Endothelial cell of umbilical vein (primary cell): Measurements from ENCODE around the gene FRMD4A. TPM values are rescaled to one million over a fixed set of nuclear protein-coding genes. Genes with fewer than 3 reads are reported as not detected.

ENCODE experiments used
- BruUV-seq: library from RNA; stranded (reverse); fragments of 400-500 nt; replicated peaks from 2 replicates; lab custom pipeline; 2021; lab: Mats Ljungman, UMichigan
- CTCF ChIA-PET: fragments of 300-600, 350-600 bp; sonication (Branson Sonifier 250); formaldehyde crosslinking; loops from one replicate; lab custom pipeline; 2021; ENCODE audit warnings: antibody characterized with exemption, inconsistent platforms; lab: Charles Lee
- POLR2A ChIA-PET: fragments of 300-600, 350-600 bp; sonication (Branson Sonifier 250); formaldehyde crosslinking; loops from one replicate; lab custom pipeline; 2021; ENCODE audit warnings: antibody characterized with exemption, inconsistent platforms; lab: Charles Lee
- DNase-seq: peaks from one replicate; pipeline ENCODE4 v3.0.0-alpha.2; 2011; ENCODE audit warnings: low read depth, low spot score
- FAIRE-seq: peaks from 2 replicates; lab custom pipeline; 2011; peaks lifted over from hg19 to GRCh38; lab: Jason Lieb, UNC
- H2AFZ ChIP-seq: 2 replicates; pipeline ENCODE4 v1.6.0; 2012; ENCODE audit warnings: low read depth, low read length, control low read depth, inconsistent platforms
- H3K27ac ChIP-seq: 2 replicates; pipeline ENCODE4 v1.5.1; 2011; ENCODE audit warnings: low read depth, mild to moderate bottlenecking, control low read depth, low read length, moderate library complexity; ENCODE audit not compliant: insufficient read depth
- H3K27me3 ChIP-seq, 2 experiments: 2 replicates each; pipeline versions ENCODE4 v1.6.0 to v1.6.1; 2011; ENCODE audit warnings: low read length in 2 of 2, mixed read lengths in 1 of 2; ENCODE audit not compliant: control insufficient read depth in 2 of 2, insufficient read depth in 2 of 2
- H3K36me3 ChIP-seq, 2 experiments: 2 replicates in 1 of 2; 3 replicates in 1 of 2; pipeline ENCODE4 v1.5.1; 2011; ENCODE audit warnings: low read length in 2 of 2, mild to moderate bottlenecking in 1 of 2, moderate library complexity in 1 of 2; ENCODE audit not compliant: control insufficient read depth in 2 of 2, insufficient read depth in 2 of 2; ENCODE audit errors: extremely low read depth in 1 of 2
- H3K4me1 ChIP-seq: 3 replicates; pipeline ENCODE4 v1.5.1; 2011; ENCODE audit warnings: mild to moderate bottlenecking, low read length; ENCODE audit not compliant: control insufficient read depth, insufficient read depth; ENCODE audit errors: extremely low read depth
- H3K4me2 ChIP-seq: 2 replicates; pipeline ENCODE4 v1.6.1; 2011; ENCODE audit warnings: low read length, control low read depth, mixed read lengths; ENCODE audit not compliant: insufficient read depth
- H3K4me3 ChIP-seq, 3 experiments: fragments of 200-600 bp in 1 of 3; sonication (generic), shearing (Covaris generic) in 1 of 3; replicated peaks in 1 of 3; 2 replicates each; pipeline ENCODE4 v1.5.1; 2011 to 2016; ENCODE audit warnings: control low read depth in 3 of 3, low read length in 3 of 3, mild to moderate bottlenecking in 2 of 3, inconsistent platforms in 1 of 3, low read depth in 1 of 3, moderate library complexity in 1 of 3; ENCODE audit not compliant: insufficient read depth in 1 of 3
- H3K79me2 ChIP-seq: 2 replicates; pipeline ENCODE4 v1.6.0; 2012; ENCODE audit warnings: low read length, inconsistent platforms; ENCODE audit not compliant: control insufficient read depth, insufficient read depth
- H3K9ac ChIP-seq: replicated peaks from 2 replicates; pipeline ENCODE3; 2011; ENCODE audit warnings: low read length, control low read depth; ENCODE audit not compliant: insufficient read depth; ENCODE audit errors: extremely low read depth
- H3K9me1 ChIP-seq: replicated peaks from 3 replicates; pipeline ENCODE4 v1.6.0; 2011; ENCODE audit warnings: mild to moderate bottlenecking, low read length; ENCODE audit not compliant: control insufficient read depth, insufficient read depth; ENCODE audit errors: extremely low read depth
- H3K9me3 ChIP-seq: replicated peaks from 2 replicates; pipeline ENCODE4 v1.5.1; 2012; ENCODE audit warnings: low read length, inconsistent platforms; ENCODE audit not compliant: control insufficient read depth, insufficient read depth
- H4K20me1 ChIP-seq: replicated peaks from 2 replicates; pipeline ENCODE3; 2011; ENCODE audit warnings: mild to moderate bottlenecking, low read length; ENCODE audit not compliant: control insufficient read depth, insufficient read depth; ENCODE audit errors: extremely low read depth
- EZH2 ChIP-seq: IDR thresholded peaks from 2 replicates; pipeline ENCODE4 v1.6.1; 2012; ENCODE audit warnings: borderline replicate concordance, low read depth, mild to moderate bottlenecking, moderate library complexity, low read length, inconsistent platforms; ENCODE audit not compliant: severe bottlenecking
- FOS ChIP-seq: IDR thresholded peaks from 2 replicates; pipeline ENCODE4 v1.6.1; 2011; ENCODE audit warnings: mild to moderate bottlenecking, low read length, moderate library complexity, borderline replicate concordance; ENCODE audit not compliant: insufficient read depth
- GATA2 ChIP-seq: IDR thresholded peaks from 2 replicates; pipeline ENCODE4 v1.7.0; 2011; ENCODE audit warnings: low read depth, mild to moderate bottlenecking, moderate library complexity, mixed read lengths, low read length; ENCODE audit not compliant: insufficient read length, insufficient read depth
- JUN ChIP-seq: IDR thresholded peaks from 2 replicates; pipeline ENCODE4 v1.6.1; 2011; ENCODE audit warnings: borderline replicate concordance, low read depth; ENCODE audit not compliant: insufficient read length, insufficient read depth
- MYC ChIP-seq: IDR thresholded peaks from one replicate; pipeline ENCODE4 v1.6.1; 2011; ENCODE audit warnings: mild to moderate bottlenecking, low read depth, low read length
- POLR2A ChIP-seq: IDR thresholded peaks from 2 replicates; pipeline ENCODE4 v1.6.1; 2012; ENCODE audit warnings: low read depth, mild to moderate bottlenecking, control low read depth, low read length
- POLR2AphosphoS5 ChIP-seq: IDR thresholded peaks from 2 replicates; pipeline ENCODE4 v1.6.1; 2012; ENCODE audit warnings: low read depth, mild to moderate bottlenecking, control low read depth, low read length, moderate library complexity; ENCODE audit not compliant: insufficient read depth
- dilution Hi-C: fragments of 300-500 bp; cut with MboI; formaldehyde crosslinking; loops from one replicate; pipeline ENCODE4 v1.15.0; 2019; ENCODE audit warnings: low sequenced_read_pairs; ENCODE audit not compliant: extremely low pct_ligation_motif_present
- intact Hi-C: fragments of 100-400 bp; cut with micrococcal nuclease; formaldehyde crosslinking; loops from one replicate; pipeline ENCODE4 v1.10.0; 2022
- polyA plus RNA-seq, 4 experiments: library from polyadenylated mRNA; depleted of rRNA in 3 of 4; stranded (reverse) in 3 of 4; unstranded in 1 of 4; fragments of >200 nt; gene quantifications; 2 replicates each; pipeline versions ENCODE4 v1.2.1 to v1.2.3, GENCODE V29; 2011 to 2012; ENCODE audit warnings: missing spikeins in 1 of 4
- total RNA-seq: library from RNA; stranded (reverse); gene quantifications from 2 replicates; pipeline ENCODE4 v1.2.3, GENCODE V29; 2021
- TF ChIP-seq, protein P1 (sequence below), 2 donors: IDR thresholded peaks; 1 replicate in 1 of 2; 2 replicates in 1 of 2; pipeline ENCODE4 v1.5.1; 2011; ENCODE audit warnings: low read length in 2 of 2, mild to moderate bottlenecking in 2 of 2, moderate library complexity in 2 of 2, control low read depth in 1 of 2, inconsistent platforms in 1 of 2, low read depth in 1 of 2; ENCODE audit not compliant: insufficient read depth in 1 of 2; ENCODE audit errors: extremely low read depth in 1 of 2
- TF ChIP-seq, protein P2 (sequence below): IDR thresholded peaks from 2 replicates; pipeline ENCODE4 v1.6.1; 2011; ENCODE audit not compliant: insufficient read depth, insufficient read length

Gene FRMD4A
- total and polyA plus RNA-seq, 2 donors (not counting 3 experiments of a cell fraction or from before 2014, with no cell fraction given), result 123 to 148 TPM

GRCh38 chr10:13696071-13696470 lies 634.7 kb downstream of the FRMD4A start:
- H3K4me1 ChIP-seq, result peaks cover 6% of the 10 kb centered on the region
- H3K27ac ChIP-seq, result no peak overlapping the region
- H3K9me1 ChIP-seq, result no peaks in the 10 kb centered on the region
- no peaks in the 10 kb centered on the region for H4K20me1 ChIP-seq
- dilution Hi-C loops (no loop called here), intact Hi-C loops (no loop called here)
- FAIRE-seq, result no peak
- CTCF ChIA-PET, result no interaction called here
- H3K27me3 ChIP-seq, result no peaks in the 10 kb centered on the region
- no peaks in the 10 kb centered on the region for H3K79me2 ChIP-seq
- BruUV-seq, result no TSS peak
- TF ChIP-seq, protein P1, sequence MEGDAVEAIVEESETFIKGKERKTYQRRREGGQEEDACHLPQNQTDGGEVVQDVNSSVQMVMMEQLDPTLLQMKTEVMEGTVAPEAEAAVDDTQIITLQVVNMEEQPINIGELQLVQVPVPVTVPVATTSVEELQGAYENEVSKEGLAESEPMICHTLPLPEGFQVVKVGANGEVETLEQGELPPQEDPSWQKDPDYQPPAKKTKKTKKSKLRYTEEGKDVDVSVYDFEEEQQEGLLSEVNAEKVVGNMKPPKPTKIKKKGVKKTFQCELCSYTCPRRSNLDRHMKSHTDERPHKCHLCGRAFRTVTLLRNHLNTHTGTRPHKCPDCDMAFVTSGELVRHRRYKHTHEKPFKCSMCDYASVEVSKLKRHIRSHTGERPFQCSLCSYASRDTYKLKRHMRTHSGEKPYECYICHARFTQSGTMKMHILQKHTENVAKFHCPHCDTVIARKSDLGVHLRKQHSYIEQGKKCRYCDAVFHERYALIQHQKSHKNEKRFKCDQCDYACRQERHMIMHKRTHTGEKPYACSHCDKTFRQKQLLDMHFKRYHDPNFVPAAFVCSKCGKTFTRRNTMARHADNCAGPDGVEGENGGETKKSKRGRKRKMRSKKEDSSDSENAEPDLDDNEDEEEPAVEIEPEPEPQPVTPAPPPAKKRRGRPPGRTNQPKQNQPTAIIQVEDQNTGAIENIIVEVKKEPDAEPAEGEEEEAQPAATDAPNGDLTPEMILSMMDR (IDR thresholded peaks at IDR 0.05; ENCODE audit: extremely low read depth in 1 of 2, insufficient read depth in 1 of 2, low read depth in 1 of 2, low read length in 2 of 2), result no peak
- DNase-seq, result no peak
- H3K9ac ChIP-seq, result no peak overlapping the region
- peaks cover 25 to 31% of the 10 kb centered on the region in 2 experiments for H3K36me3 ChIP-seq
- no peak overlapping the region for H3K4me2 ChIP-seq
- no peak overlapping the region for H3K4me3 ChIP-seq
- POLR2A ChIA-PET, result no interaction called here
- H3K9me3 ChIP-seq, result no peaks in the 10 kb centered on the region
- H2AFZ ChIP-seq, result no peak overlapping the region

GRCh38 chr10:13695588-13695987 lies 635.1 kb downstream of the FRMD4A start:
- no peaks in the 10 kb centered on the region for H3K9me3 ChIP-seq
- no peak overlapping the region for H3K4me2 ChIP-seq
- CTCF ChIA-PET, result no interaction called here
- no peaks in the 10 kb centered on the region for H3K9me1 ChIP-seq
- POLR2A ChIA-PET, result no interaction called here
- no peak overlapping the region for H3K27ac ChIP-seq
- peaks cover 6% of the 10 kb centered on the region for H3K4me1 ChIP-seq
- no TSS peak for BruUV-seq
- H3K36me3 ChIP-seq, result peaks cover 23 to 32% of the 10 kb centered on the region in 2 experiments
- no peak overlapping the region for H3K4me3 ChIP-seq
- H3K9ac ChIP-seq, result no peak overlapping the region
- FAIRE-seq (no peak), DNase-seq (no peak)
- intact Hi-C loops (no loop called here), dilution Hi-C loops (no loop called here)
- H2AFZ ChIP-seq, result no peak overlapping the region
- TF ChIP-seq, protein P1 (IDR thresholded peaks at IDR 0.05; ENCODE audit: extremely low read depth in 1 of 2, insufficient read depth in 1 of 2, low read depth in 1 of 2, low read length in 2 of 2), result no peak
- TF ChIP-seq GATA2 (no peak), JUN (no peak), POLR2A (no peak), POLR2AphosphoS5 (no peak), MYC (no peak), EZH2 (no peak), FOS (no peak)
- TF ChIP-seq, protein P2, sequence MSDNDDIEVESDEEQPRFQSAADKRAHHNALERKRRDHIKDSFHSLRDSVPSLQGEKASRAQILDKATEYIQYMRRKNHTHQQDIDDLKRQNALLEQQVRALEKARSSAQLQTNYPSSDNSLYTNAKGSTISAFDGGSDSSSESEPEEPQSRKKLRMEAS, result no peak
- no peaks in the 10 kb centered on the region for H3K79me2 ChIP-seq
- no peaks in the 10 kb centered on the region for H3K27me3 ChIP-seq
- no peaks in the 10 kb centered on the region for H4K20me1 ChIP-seq
